Nephron progenitor cell (in vitro differentiated cells): Measurements from ENCODE around the gene EFNA5.

ENCODE experiments used
- DNase-seq: peaks from one replicate; pipeline ENCODE4 v3.0.0; 2021
- H3K27ac Mint-ChIP-seq: 2 replicates; pipeline ENCODE4 v1.8.0; 2021; ENCODE audit warnings: mild to moderate bottlenecking, moderate library complexity, mixed read lengths
- H3K27me3 Mint-ChIP-seq: 2 replicates; pipeline ENCODE4 v1.8.0; 2021; ENCODE audit warnings: mild to moderate bottlenecking, low read depth, mixed read lengths; ENCODE audit not compliant: poor library complexity
- H3K36me3 Mint-ChIP-seq: 2 replicates; pipeline ENCODE4 v1.8.0; 2021; ENCODE audit warnings: low read depth, mixed read lengths
- H3K4me1 Mint-ChIP-seq: 2 replicates; pipeline ENCODE4 v1.8.0; 2021; ENCODE audit warnings: mixed read lengths
- H3K4me3 Mint-ChIP-seq: 2 replicates; pipeline ENCODE4 v1.8.0; 2021; ENCODE audit warnings: mild to moderate bottlenecking, moderate library complexity, mixed read lengths
- H3K9me3 Mint-ChIP-seq: 2 replicates; pipeline ENCODE4 v1.8.0; 2021; ENCODE audit warnings: mild to moderate bottlenecking, moderate library complexity, mixed read lengths
- CTCF ChIP-seq: fragments of 200-600 bp; sonication (generic); IDR thresholded peaks from 2 replicates; pipeline ENCODE4 v1.5.0; 2021; ENCODE audit warnings: antibody characterized with exemption

The EFNA5 gene

GRCh38 chr5:107505763-107506534 is 164.8 kb downstream of the EFNA5 start:
- Mint-ChIP-seq H3K9me3 (no peaks in the 10 kb centered on the region), H3K4me1 (peaks cover 22% of the 10 kb centered on the region), H3K4me3 (no peak overlapping the region)

DNA sequence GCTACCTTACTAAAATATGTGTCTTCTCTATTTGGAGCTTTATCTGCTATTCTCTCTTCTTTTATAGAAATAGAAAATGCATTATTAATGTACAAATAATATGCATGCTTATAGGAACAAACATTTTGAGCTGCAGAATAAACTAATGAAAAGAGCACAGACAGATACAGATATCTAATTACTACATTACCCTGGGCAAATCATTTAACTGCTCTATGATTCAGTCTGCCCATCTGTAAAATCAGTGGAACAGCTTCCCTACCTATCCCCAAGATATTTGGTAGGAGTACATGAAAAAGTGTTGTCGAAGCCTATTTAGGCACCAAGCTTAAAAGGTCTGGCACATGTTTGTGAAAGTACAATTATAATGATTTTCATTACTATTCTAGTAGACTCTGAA is 166.3 kb downstream of the EFNA5 start:
- DNase-seq: no peak
- Mint-ChIP-seq H3K27ac (no peak overlapping the region), H3K27me3 (no peaks in the 10 kb centered on the region), H3K36me3 (no peaks in the 10 kb centered on the region), H3K4me1 (peaks cover 37% of the 10 kb centered on the region), H3K4me3 (no peak overlapping the region), H3K9me3 (no peaks in the 10 kb centered on the region)
- TF ChIP-seq CTCF: no peak

More at GRCh38 chr5:107505763-107506534, 164.8 kb downstream of the EFNA5 start:
- Mint-ChIP-seq H3K27me3 (no peaks in the 10 kb centered on the region), H3K36me3 (no peaks in the 10 kb centered on the region), H3K27ac (no peak overlapping the region)
- no peak for TF ChIP-seq CTCF
- no peak for DNase-seq

GRCh38 chr5:107502676-107503060 is 168.1 kb downstream of the EFNA5 start:
- Mint-ChIP-seq H3K9me3 (no peaks in the 10 kb centered on the region), H3K27me3 (no peaks in the 10 kb centered on the region), H3K4me3 (no peak overlapping the region), H3K4me1 (peaks cover 45% of the 10 kb centered on the region), H3K36me3 (no peaks in the 10 kb centered on the region), H3K27ac (peak overlapping the region; percentile 82)
- TF ChIP-seq CTCF: no peak
- DNase-seq: no peak

GRCh38 chr5:107501965-107502675 is 168.6 kb downstream of the EFNA5 start:
- DNase-seq: no peak
- H3K4me3 Mint-ChIP-seq: no peak overlapping the region
- peaks cover 45% of the 10 kb centered on the region for H3K4me1 Mint-ChIP-seq
- peak overlapping the region; percentile 62 for H3K27ac Mint-ChIP-seq
- H3K9me3 Mint-ChIP-seq: no peaks in the 10 kb centered on the region
- no peaks in the 10 kb centered on the region for H3K27me3 Mint-ChIP-seq
- no peaks in the 10 kb centered on the region for H3K36me3 Mint-ChIP-seq
- TF ChIP-seq CTCF: no peak

- Mint-ChIP-seq H3K4me3 (no peak overlapping the region), H3K9me3 (no peaks in the 10 kb centered on the region), H3K27me3 (no peaks in the 10 kb centered on the region), H3K36me3 (peaks cover 5% of the 10 kb centered on the region), H3K4me1 (peaks cover 45% of the 10 kb centered on the region), H3K27ac (no peak overlapping the region)
- TF ChIP-seq CTCF: no peak
- no peak for DNase-seq
Observed at GRCh38 chr5:107500840-107501239, 169.9 kb downstream of the EFNA5 start.
